GM18520 (cell line): ENCODE measurements around the gene TNFAIP1.
A peak's percentile ranks its signal among the peaks of the same experiment; 100 is the strongest.

ENCODE experiments used
- ATAC-seq: cut with Tn5 transposase; IDR thresholded peaks from one replicate; pipeline ENCODE4 v1.9.1; 2021; ENCODE audit not compliant: unreplicated experiment

Gene TNFAIP1

DNA sequence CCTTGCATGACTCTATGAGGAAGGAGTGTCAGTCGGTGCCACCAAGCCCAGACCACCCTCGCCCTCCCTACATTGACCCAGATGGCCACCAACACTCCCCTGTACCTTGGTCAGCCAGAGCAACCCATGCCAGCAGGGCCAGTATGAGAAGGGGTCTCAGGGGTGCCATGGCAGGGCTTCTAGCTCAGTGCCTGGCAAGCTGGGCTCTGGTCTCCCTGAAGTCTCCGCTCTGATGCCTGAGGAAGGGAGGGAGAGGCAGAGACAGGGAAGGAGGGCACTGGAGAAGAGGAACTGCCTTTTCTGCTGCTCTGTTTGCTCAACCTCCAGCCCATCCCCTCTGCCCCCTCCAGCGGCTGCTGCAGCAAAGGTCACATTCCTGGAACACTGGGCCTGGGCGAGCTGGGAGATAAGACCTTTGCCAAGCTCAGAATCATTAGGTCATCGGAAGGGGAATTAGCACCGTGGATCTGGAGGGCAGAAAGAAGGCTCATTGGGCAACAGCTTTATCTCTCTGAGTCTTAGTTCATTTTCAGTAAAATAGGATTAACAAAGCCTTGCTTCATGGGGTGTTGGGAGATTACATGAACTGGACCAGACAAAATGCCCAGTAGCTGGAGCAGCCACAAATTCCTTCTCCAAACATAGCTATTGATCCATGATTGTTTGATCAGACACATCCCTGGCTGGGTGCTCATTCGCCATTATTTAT lies 34.6 kb downstream of the TNFAIP1 start, which contains the start of gene VTN:
Gene VTN, minus strand, starts transcription at position 273 of the 709 bp plus-strand sequence. Its CDS starts 104 bp downstream, at position 169.
- ATAC-seq: no peak

DNA sequence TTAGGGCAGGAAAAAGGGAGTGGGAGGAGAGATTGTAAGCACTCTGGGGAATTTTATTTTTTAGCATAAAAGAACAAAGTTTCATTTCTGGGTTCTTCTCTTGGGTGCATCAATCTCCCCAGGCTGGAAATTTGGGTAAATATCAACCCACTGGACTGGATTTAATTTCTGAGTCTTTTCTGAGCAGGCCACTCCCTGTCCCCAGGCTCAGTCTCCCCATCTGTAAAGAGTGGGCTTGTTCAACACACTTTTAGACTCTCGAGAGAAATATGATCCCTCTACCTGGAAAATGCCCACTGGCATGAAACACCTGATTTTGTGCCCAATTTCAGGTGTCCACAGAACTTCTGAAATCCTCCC lies 35.2 kb downstream of the TNFAIP1 start:
- no peak for ATAC-seq

DNA sequence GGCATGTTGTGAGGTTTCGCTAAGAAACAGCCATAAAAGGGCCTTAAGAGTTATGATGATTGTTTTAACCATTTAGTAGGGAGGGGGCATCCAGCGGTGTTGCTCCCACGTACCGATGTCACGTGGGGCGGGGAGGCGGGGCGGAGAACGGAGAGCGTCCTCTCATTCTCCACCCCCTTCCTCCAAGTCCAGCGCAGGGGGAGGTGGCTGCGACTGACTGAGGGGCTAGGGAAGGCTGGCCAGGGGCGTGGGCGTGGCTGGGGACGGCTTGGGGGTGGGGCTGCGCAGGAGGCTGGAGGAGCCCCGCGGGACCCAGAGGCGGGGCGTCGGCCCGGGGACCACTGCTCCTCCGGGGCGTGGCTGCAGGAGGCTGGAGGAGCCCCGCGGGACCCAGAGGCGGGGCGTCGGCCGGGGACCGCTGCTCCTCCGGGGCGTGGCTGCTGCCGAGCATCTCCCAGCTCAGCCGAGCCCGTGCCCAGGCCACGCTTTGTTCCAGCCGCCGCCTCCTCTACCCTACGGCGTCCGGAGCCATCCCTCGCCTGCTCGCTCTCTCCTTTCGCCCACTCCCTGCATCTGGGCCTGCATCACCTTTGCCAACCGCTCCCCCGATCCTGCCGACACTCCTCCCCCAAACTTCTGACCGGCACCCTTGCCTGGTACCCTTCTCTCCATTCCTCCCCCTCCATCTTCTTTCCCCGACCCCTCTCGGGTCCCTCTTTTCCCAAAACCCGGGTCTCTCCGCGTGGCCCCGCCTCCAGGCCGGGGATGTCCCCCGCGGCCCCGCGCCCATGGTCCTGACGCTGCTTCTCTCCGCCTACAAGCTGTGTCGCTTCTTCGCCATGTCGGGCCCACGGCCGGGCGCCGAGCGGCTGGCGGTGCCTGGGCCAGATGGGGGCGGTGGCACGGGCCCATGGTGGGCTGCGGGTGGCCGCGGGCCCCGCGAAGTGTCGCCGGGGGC lies 36.0 kb downstream of the TNFAIP1 start, which contains the start of gene SARM1:
Gene SARM1, plus strand, starts transcription at position 450 of the 958 bp plus-strand sequence. Its CDS starts 339 bp downstream, at position 789.
- peak; percentile 50 for ATAC-seq

DNA sequence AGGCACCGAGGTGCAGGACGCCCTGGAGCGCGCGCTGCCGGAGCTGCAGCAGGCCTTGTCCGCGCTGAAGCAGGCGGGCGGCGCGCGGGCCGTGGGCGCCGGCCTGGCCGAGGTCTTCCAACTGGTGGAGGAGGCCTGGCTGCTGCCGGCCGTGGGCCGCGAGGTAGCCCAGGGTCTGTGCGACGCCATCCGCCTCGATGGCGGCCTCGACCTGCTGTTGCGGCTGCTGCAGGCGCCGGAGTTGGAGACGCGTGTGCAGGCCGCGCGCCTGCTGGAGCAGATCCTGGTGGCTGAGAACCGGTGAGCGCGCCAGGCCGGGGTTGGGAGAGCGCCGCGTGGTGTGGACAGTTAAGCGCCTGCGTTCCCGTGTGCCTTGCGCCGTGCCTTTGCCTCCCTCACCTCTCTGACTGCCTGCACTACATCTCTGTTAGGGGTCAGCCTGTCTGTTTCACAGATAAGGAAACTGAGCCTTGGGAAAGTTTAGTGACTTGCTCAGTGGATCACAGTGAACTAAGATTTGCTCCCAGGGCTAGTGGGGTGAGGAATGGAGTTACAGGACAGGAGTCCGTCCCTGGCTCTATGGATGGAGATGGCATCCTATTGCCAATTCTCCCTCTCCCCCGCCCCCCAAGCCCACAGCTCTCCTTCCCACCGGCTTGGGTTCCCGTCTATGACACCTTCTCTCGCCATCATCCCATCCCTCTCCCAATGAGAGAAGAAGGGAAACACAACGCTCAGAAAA lies 36.8 kb downstream of the TNFAIP1 start:
- peak; percentile 13 for ATAC-seq

DNA sequence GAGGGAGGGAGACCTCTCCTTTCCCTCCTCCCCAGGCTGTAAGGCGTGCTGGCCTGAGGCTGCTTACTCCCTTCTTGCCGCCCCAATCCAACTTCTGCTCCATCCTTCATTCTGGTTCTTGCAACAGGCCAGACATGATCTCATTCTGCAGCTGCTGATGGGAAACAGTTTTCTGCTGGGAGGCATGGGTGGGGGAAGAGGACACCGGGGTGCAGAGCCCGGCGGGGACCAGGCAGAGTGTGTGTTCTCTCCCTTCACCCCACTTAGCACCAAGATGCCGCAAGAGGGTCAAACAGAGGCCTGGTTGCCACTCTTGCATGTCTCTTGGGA lies 37.3 kb downstream of the TNFAIP1 start:
- ATAC-seq: no peak

DNA sequence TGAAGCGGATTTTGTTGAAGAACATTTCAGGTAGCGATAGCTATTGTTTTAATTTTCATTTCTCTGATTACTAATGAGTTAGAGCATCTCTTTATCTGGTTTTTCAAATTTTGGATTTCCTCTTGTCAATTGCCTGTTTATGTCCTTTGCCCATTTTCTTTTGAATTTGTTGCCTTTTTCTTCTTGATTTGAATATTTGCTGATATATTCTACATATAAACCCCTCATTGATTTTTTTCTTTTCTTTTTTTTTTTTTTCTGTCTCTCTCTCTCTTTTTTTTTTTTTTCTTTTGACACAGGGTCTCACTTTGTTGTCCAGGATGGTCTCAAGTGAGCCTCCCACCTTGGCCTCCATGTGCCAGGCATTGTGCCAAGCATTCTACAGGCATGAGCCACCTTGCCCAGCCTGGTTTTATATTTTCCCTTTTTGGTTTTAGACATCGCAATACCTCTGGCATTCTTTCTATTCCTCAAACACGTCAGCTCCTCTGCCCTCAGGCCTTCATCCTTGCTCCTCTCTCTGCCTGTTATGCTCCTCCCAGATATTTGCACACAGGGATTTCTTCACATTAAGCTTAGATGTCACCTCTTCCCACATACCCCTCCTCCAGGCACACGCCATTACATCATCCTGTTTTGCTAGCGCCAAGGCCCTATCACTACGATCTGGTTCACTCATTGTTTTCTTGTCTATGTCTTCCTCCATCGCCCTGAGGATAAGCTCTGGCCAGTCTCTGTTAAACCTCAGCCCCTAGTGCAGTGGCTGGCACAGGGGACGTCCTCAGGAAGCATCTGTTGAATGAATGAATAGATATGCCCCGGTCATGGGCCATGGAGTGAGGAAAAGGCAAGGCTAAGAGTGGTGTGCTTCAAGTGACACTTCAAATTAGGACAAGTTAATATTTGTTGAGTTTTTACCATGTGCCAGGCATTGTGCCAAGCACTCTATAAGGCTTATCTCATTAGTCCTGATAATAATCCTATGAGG lies 44.5 kb downstream of the TNFAIP1 start:
- ATAC-seq: no peak

DNA sequence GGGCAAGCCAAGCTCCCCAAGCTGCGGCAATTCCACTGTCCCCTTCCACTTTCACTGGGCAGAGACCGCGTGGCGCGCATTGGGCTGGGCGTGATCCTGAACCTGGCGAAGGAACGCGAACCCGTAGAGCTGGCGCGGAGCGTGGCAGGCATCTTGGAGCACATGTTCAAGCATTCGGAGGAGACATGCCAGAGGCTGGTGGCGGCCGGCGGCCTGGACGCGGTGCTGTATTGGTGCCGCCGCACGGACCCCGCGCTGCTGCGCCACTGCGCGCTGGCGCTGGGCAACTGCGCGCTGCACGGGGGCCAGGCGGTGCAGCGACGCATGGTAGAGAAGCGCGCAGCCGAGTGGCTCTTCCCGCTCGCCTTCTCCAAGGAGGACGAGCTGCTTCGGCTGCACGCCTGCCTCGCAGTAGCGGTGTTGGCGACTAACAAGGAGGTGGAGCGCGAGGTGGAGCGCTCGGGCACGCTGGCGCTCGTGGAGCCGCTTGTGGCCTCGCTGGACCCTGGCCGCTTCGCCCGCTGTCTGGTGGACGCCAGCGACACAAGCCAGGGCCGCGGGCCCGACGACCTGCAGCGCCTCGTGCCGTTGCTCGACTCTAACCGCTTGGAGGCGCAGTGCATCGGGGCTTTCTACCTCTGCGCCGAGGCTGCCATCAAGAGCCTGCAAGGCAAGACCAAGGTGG lies 45.7 kb downstream of the TNFAIP1 start:
- ATAC-seq: no peak

DNA sequence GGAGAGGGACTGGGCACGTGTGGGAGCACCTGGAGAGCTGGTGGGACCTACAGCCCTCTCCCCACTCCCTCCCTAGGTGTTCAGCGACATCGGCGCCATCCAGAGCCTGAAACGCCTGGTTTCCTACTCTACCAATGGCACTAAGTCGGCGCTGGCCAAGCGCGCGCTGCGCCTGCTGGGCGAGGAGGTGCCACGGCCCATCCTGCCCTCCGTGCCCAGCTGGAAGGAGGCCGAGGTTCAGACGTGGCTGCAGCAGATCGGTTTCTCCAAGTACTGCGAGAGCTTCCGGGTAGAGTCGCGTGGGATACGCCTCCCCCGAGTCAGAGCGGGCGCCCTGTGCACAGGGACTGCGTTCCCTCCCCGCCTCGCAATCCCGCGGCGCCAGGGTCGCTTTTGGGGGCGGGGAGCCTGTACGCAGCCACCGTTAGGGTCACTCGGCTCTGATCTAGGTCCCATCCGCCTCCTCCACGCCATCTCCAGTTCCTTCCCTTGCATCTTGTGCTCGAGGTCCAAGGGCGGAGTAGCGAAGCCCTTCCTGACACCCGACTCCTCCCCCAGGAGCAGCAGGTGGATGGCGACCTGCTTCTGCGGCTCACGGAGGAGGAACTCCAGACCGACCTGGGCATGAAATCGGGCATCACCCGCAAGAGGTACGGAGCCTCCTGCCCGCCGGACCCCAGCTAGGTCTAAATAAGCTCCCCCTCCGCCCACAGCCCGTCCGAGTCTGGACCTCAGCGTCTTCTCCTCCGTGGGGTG lies 48.9 kb downstream of the TNFAIP1 start:
- peak; percentile 46 for ATAC-seq

DNA sequence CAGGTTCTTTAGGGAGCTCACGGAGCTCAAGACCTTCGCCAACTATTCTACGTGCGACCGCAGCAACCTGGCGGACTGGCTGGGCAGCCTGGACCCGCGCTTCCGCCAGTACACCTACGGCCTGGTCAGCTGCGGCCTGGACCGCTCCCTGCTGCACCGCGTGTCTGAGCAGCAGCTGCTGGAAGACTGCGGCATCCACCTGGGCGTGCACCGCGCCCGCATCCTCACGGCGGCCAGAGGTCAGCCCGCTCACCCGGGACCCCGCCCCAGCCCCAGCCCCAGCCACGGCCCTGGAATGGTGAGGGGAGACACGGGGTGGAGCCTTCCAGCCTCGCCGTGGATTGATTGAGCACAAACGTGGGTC lies 49.5 kb downstream of the TNFAIP1 start:
- no peak for ATAC-seq

DNA sequence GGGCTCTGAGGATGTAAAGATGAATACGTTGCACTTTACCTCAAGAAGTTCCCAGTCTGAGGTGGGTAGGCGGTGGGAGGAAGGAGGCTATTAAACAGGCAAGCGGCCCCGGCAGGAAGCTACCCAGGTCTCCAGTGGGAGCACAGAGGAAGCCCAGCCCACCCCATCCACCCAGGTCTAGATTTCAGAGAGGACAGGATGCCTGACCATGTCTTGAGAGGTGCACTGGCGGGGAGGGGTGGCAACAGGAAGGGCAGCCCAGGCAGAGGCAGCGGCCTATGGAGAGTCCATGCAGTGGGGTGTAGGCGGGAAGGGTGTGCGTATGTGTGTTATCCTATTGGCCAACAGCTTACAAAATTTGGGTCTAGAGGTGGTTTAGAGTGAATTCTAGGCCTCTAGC lies 49.8 kb downstream of the TNFAIP1 start:
- ATAC-seq: no peak

DNA sequence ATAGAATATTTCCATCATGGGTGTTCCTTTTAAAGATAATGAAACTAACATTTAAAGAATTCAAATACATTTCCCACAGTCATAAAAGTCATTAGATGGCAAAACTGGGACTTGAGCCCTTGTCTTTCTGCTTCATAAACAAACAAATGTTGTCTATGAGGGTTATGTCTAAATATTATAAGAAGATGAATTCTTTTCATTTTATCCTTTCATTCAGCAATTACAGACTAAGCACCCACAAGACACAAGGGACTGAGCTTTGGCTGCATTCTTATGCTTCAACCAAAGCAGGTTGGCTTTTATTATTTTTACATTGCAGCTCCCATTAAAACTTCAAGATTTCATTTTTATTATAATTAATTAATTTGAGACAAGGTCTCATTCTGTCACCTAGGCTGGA lies 50.8 kb downstream of the TNFAIP1 start:
- ATAC-seq: no peak

DNA sequence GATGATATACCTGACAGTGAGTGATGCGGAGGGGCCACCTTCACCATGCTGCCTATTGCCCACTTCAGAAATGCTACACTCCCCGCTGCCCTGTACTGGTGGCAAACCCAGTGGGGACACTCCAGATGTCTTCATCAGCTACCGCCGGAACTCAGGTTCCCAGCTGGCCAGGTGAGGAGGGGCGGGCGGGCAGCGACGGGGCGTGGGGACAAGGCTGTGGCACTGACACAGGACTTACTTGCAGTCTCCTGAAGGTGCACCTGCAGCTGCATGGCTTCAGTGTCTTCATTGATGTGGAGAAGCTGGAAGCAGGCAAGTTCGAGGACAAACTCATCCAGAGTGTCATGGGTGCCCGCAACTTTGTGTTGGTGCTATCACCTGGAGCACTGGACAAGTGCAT lies 52.5 kb downstream of the TNFAIP1 start:
- no peak for ATAC-seq

DNA sequence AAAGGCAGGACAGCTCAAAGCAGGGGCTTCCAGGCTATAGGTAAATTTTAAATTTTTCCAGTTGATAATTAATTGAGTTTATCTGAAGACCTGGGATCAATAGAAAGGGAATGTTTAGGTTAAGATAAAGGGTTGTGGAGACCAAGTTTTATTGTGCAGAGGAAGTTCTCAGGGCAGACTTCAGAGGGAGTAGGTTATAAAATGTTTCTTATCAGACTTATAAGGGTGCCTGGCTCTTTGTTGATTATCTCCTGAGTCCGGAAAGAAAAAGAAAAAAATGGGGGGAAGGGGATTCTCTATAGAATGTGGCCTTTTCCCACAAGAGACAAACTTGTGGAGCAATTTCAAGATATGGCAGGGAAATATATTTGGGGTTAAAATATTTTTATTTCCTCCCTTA lies 54.6 kb downstream of the TNFAIP1 start:
- no peak for ATAC-seq

DNA sequence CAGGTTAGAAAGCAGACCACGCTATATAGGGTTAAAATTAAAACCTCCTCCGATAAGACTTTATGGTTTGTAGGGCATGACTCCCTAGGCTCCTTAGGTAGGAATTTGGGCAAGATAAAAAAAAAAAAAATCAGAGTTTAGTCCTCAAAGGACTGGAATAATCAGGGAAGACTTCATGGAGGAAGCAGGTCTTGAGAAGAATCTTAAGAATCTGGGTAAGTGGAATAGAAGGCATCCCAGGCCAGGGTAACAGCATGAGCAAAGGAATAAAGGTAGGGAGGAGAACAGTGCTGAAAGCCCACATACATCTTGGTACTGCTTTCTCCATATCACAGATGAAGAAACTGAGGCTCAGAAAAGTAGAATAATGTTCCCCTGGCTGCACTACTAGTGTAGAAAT lies 55.0 kb downstream of the TNFAIP1 start:
- ATAC-seq: no peak

DNA sequence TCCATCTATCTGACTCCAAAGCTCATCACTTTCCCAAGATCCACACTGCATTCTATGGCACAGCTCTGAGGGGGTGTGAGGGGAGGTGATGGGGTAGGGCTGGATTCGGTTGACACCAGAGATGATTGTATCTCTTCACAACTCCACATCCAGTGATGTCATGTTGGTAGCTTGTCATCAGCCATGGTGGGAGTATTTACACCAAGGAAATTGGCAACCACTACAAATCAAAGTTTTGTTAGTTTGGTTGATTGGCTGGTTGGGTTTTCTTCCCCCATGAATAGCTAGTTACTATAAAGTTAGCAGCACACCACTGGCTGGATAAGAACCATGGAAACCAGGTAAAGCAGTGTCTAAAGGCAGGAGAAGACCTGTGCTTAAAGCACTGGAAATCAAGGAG lies 55.4 kb downstream of the TNFAIP1 start:
- ATAC-seq: no peak

DNA sequence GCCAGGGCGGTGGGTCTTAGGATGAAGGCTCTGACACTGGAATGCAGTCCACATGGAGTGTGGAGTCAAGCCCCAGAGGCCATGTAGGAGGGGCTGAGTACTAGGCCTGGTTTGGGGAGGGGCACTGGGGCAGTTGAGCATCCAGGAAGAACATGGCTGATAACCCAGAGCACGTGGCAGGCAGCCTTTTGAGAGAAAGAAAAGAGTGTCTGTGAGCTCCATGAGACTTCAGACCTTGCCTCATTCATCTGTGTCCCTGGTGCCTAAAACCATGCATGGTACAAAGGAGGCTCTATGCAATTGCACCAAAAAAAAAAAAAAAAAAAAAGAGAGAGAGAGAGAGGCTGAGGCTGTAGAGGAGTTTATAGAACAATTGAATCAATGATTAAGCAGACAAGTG lies 55.8 kb downstream of the TNFAIP1 start:
- no peak for ATAC-seq

DNA sequence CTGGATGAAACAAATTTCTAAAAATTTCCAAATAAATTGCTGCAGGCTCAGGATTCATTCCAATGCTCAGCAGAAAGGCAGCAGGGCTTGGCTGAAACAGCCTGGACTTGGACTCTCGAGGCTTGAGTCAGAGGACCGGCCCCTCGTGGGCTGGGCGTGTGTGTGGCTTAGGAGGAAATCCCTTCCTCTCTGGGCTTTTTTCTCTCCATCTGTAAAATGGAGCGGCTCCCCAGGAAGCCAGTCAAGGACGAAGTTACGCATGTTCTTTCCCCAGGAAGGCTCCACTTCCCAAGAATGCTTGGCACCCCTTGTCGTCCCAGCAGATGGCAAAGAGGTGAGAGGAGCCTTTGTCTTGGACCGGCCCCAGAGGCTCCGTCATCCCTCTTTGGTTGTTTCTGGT lies 56.9 kb downstream of the TNFAIP1 start:
- no peak for ATAC-seq

DNA sequence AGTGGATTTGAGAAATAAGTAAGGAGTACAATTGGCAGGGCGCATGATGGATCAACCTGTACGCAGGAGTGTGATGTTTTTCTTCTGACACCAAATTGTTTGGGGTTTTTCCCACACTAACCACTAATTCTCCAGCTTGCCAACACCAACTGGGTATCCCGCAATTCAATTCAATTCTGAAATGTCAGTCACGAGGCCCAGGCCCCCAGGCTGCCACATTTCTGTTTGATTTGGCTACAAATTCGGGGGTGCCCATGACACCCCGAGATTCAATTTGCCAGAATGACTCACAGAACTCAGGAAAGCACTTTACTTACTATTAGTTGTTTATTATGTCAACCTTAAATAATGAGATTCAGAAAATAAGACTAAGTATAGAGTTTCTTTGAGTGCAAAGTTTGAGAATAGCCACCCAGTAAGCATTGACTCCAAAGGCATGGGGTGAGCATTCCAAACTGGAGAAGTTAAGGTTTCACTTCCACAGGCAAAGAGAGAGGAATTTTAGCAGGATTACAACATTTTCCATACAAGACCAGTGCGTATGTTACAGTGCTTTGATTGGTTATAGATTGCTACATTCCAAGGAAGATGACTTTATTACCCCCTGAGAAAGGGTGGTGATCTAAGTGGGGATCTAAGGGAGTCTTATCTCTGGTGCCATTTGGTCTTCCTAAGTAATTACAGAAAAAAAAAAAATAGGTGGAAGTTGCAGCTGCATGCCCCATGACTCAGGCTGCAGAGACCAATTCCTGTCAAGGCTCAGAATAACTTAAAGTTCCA lies 59.0 kb downstream of the TNFAIP1 start:
- no peak for ATAC-seq
